ENCODE data around the gene PIP4K2A.

- TF ChIP-seq ELF4 (IDR thresholded peaks at IDR 0.05) (no peak), NFRKB (IDR thresholded peaks at IDR 0.05) (no peak), BHLHE40 (IDR thresholded peaks at IDR 0.05; ENCODE audit: borderline replicate concordance) (no peak), SUZ12 (IDR thresholded peaks at IDR 0.05) (no peak), FOXM1 (IDR thresholded peaks at IDR 0.05; ENCODE audit: borderline replicate concordance) (no peak), TARDBP (IDR thresholded peaks at IDR 0.05) (no peak), ARNT (IDR thresholded peaks at IDR 0.05) (no peak), CTBP1 (IDR thresholded peaks at IDR 0.05; ENCODE audit: borderline replicate concordance) (no peak), HDGF (IDR thresholded peaks at IDR 0.05; ENCODE audit: borderline replicate concordance) (no peak), SP1 (IDR thresholded peaks at IDR 0.05) (no peak), FOXK2 (IDR thresholded peaks at IDR 0.05) (no peak), FOXA1 (IDR thresholded peaks at IDR 0.05) (no peak)
These were observed 8.3 kb upstream of the PIP4K2A start for GRCh38 chr10:22722626-22723169.

Measured in HEK293T (cell line).